ENCODE measurements around the gene ARRDC1.
A peak's percentile ranks its signal among the peaks of the same experiment; 100 is the strongest.
"Not testable (repeated sequence)": the region's sequence is repeated elsewhere in the genome, so short reads cannot be mapped to it uniquely, and the experiment has no call there.

The ARRDC1 gene

DNA sequence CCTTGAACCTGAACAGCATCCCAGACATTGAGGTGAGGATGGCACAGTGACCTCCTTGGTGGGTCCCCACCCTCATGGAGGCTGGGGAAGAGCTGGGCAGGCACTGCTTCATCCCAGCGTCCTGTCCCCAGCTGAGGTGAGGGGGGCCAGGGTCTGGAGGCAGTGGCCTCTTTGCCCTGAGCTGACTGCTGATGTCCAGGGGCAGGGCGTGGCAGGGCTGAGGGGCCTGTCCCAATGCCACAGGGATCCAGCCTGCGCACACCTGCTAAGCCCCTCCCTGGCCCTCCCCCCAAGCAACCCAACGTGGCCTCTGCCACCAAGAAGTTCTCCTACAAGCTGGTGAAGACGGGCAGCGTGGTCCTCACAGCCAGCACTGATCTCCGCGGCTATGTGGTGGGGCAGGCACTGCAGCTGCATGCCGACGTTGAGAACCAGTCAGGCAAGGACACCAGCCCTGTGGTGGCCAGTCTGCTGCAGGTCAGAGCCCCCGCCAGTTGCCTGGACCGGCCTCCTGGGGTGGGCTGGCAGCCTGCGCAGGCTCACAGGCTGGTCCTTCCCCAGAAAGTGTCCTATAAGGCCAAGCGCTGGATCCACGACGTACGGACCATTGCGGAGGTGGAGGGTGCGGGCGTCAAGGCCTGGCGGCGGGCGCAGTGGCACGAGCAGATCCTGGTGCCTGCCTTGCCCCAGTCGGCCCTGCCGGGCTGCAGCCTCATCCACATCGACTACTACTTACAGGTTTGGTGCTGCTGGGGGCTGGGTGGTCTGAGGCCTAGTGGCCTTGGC, 8.4 kb downstream of the ARRDC1 start:
- DNase-seq (ENCODE audit: low read depth): no peak

DNA sequence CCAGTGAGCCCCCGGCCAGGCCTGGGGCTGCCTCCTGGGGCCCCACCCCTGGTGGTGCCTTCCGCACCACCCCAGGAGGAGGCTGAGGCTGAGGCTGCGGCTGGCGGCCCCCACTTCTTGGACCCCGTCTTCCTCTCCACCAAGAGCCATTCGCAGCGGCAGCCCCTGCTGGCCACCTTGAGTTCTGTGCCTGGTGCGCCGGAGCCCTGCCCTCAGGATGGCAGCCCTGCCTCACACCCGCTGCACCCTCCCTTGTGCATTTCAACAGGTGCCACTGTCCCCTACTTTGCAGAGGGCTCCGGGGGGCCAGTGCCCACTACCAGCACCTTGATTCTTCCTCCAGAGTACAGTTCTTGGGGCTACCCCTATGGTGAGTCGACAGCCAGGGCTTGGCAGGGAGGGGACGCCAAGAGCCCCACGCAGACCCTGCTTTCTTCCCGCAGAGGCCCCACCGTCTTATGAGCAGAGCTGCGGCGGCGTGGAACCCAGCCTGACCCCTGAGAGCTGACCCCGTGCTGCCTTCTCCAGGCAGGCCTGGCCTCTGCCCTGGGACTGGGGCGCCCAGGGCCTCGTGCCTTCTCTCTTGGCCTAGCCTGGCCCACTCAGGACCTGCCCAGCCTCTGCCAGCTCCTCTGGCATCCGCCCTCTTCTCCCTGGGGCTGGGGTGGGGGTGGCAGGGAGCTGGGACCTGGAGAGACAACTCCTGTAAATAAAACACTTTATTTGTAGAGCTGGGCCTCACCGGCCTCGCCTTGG, 9.3 kb downstream of the ARRDC1 start:
- DNase-seq (ENCODE audit: low read depth): no peak

DNA sequence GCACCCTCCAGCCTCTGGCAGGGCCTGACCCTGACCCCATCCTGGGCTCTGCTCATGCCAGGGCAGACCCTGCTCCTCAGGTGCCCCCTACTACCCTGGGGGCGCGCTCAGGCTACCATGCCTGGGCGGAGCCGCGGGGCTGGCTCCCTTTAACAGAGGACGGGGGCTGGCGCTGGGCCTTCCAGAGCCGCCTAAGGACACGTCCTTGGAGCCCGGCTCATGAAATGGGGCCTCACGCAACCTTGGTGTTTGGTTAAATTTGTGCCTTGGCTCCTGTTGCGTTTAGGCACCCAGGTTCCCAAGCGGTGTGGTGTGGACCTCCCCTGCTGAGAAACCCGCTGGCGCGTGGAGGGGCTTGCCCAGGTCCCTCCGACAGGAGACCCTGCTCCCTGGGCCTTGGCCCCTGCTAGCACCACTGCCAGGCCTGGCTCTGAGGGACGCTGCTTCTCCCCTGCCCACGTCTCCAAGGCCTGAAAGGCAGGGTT, 9.9 kb downstream of the ARRDC1 start:
- DNase-seq (ENCODE audit: low read depth): no peak

DNA sequence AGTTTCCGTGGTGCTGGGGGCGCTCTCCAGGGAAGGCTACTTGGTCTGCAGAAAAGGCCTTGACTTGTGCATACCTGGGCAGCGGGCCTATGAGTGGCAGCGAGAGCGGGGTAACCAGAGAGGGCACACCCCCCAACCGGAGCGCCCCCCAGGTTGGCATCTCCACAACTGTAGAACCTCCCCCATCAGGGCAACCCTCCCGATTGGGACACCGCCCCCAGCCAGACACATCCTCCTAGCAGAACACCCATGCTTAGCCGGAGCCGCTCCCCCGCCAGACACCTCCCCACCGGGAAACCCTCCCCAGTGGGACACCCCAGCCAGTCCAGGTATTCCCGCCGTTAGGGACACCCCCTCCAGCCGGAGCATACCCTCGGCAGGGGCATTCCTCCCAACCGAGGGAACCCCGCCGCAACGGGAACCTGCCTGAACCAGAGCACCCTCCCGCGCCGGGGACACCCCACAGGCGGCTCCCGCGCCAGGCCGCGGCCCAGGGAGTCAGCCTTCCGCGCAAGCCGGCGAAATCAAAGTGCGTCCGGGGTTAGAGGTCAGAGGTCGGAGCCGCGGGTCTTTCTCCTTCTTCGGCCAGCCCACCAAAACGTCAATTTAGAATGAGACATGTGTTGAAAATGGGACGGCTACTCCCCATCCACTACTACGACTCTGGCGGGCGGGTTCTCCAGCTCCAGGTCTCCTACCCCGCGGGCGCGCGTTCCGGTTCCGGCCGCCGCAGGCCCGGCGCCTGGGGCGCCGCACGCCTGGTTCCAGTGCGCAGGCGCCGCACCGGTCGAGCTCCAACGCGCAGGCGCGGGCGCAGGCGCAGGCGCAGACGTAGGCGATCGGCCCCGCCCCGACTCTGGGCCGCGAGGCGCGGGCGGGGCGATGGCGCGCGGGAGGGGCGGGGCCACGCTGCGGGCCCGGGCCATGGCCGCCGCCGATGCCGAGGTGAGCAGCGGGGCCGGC, 12.9 kb downstream of the ARRDC1 start, which contains the start of gene EHMT1:
EHMT1 (plus strand) TSS at position 901 of the 963 bp plus-strand sequence; CDS start at position 925, 24 bp downstream.
- peak; percentile 64 for DNase-seq (ENCODE audit: low read depth)

DNA sequence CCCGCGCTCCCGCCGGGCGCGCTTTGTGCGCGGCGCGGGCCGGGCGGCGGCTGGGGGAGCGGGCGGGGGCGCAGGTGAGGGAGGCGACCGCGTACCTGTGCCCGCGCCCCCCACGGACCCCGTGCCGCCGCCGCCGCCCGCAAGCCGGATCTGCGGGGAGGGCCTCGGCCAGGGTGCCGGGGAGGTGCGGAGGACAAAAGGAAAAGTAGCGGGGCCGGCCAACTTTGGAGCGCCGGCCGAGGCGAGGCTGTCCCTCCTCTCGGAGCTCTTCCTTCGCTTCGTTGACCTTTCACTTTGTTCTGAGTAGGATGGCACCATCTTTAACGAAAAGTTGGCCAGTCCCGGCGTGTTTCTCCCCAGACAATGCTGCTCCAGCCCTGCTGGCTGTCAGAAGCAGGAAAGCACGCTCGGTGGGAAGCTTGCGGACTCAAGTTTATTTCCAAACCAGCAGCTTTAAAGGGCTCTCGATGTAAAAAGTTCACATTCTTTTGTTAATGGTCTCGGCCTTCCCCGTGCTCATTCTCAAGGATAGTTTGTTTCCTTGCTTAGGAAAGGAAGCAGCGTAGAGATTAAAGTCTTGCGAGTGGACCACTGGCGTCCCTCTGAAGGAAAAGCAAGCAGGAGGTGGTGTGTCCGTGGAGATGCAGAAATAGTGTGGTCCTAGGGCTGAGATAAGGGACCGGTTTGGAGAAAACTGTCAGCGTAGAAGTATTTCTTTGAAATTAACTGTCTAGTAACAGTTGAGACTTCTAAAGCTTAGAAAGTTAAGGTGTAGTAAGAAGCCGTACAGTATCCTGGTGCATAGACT, 14.0 kb downstream of the ARRDC1 start:
- DNase-seq (ENCODE audit: low read depth): no peak

DNA sequence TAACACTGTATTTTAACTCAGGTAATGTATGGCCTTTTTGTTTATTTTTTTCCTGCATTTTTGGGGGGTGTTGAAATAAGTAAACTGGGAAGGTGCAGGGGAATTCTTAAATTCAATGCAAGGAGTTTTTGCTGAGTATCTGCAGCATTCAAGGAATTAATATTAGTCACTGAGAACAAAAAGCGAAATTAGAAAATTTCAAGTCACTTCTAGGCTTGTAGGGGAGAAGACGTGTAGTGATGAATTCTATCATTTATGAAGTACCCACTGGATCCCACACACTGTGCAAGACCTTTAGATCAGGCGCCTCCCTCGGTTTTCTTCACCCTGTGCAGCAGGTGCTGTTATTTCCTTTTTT, 14.5 kb downstream of the ARRDC1 start:
- no peak for DNase-seq (ENCODE audit: low read depth)

DNA sequence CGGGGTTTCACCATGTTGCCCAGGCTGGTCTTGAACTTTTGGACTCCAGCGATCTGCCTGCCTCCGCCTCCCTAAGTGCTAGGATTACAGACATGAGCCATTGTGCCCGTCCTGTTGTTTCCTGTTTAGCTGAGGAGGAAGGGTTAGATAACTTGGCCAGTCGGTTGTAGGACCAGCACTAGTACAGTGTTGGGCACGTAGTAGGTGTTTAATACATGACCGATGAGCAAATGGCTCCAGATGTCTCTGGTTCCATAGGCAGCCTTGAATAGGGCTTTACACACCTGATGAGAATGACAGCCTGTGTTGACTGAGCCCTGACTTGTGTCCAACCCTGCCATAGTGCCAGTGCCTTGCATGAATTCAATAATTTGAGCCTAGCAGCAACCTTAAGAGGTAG, 15.1 kb downstream of the ARRDC1 start:
- DNase-seq (ENCODE audit: low read depth): no peak

DNA sequence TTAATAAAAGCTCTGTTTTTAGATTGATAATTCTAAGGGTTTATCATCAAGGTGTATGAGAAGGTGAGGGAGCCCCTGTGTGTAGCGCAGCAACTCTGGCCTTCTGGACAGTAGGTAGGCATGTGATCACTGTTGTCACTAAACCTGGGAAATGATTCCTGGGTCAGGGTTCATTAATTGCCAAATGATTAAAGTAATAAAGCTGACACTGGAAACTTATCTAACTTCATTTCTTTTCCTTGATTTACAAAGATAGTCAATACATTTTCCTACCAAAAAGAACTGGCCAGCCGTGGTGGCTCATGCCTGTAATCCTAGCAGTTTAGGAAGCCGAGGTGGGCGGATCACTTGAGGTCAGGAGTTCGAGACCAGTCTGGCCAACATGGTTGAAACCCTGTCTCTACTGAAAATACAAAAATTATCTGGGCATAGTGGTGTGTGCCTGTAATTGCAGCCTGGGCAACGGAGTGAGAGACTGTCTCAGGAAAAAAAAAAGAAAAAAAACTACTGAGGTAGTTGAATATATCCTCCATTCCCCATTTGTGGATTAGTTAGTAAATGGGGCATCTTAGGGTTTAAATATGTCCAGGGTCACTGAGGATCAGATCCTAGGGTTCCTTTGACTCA, 15.8 kb downstream of the ARRDC1 start:
- DNase-seq (ENCODE audit: low read depth): no peak

DNA sequence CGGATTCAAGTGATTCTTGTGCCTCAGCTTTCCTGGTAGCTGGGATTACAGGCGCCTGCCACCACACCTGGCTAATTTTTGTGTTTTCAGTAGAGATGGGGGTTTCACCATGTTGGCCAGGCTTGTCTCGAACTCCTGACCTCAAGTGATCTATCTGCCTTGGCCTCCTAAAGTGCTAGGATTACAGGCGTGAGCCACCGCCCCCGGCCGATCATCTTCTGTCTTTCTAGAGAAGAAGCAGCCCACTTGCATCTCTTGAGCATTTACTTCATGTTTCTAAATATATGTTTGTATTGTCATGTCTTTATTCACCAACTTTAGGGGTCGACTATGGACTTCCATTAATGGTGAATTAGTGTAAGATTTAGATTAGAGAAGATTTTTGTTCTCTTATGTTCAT, 16.7 kb downstream of the ARRDC1 start:
- DNase-seq (ENCODE audit: low read depth): not testable (repeated sequence)

DNA sequence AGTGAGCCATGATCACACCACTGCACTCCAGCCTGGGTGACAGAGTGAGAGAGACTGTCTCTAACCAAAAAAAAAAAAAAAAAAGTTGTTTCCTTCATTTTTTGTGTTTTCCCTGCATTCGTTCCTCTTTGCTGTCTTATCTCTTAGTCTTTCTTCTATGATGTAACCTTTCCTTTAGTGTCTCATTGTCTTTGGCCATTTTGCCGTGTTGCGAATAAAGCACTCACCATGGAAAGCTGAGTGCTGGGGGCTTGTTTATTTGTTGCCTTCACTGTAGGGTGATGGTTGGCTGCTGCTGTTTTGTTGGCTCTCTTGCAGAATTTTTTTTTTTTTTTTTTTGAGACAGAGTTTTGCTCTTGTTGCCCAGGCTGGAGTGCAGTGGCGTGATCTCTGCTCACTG, 21.0 kb downstream of the ARRDC1 start:
- DNase-seq (ENCODE audit: low read depth): no peak

DNA sequence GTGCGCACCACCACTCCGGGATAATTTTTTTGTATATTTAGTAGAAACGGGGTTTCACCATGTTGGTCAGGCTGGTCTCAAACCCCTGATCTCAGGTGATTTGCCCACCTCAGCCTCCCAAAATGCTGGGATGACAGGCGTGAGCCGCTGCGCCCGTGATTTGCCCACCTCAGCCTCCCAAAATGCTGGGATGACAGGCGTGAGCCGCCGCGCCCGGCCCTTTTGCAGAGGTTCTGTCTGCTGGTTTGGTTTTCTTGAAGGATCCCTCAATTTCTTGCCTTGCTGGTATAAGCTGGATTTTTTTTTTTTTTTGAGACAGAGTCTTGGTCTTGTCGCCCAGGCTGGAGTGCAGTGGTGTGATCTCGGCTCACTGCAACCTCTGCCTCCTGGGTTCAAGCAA, 21.9 kb downstream of the ARRDC1 start:
- not testable (repeated sequence) for DNase-seq (ENCODE audit: low read depth)

DNA sequence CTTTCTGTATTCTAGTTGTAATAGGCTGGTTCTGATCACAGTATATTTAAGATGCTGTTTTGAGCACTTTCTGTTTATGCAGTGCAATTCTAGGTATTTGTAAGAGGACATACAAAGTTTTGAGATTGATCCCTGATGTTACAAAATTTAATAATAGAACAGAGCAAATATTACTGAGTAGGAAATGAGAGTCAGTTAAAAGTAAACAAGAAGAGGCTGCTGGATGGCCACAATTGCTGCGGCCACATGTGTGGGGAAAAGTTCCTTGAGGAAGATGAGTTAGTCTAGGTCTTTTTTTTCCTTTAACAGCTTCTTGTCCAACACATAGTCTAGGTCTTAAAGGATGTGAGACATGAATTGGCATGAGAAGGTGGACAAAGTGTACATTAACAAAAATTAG, 24.6 kb downstream of the ARRDC1 start:
- no peak for DNase-seq (ENCODE audit: low read depth)

DNA sequence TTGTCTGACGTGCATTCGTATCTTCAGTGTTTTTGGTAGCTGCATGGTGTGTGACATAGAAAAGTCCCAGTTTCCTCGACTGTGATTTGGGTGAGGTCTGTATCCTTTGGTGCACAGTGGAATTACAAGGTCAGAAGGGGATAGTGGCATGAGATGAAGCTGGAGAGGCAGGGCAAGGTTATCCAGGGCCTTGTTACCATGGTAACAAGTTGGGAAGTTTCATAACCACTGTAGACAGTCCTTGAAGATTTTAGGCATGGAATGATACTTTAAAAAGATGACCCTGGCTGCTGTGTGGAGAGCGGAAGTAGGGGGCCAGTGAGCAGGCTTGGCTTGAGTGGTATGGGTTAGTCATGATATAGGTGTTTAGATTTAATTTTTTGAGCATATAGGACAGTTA, 25.2 kb downstream of the ARRDC1 start:
- no peak for DNase-seq (ENCODE audit: low read depth)

DNA sequence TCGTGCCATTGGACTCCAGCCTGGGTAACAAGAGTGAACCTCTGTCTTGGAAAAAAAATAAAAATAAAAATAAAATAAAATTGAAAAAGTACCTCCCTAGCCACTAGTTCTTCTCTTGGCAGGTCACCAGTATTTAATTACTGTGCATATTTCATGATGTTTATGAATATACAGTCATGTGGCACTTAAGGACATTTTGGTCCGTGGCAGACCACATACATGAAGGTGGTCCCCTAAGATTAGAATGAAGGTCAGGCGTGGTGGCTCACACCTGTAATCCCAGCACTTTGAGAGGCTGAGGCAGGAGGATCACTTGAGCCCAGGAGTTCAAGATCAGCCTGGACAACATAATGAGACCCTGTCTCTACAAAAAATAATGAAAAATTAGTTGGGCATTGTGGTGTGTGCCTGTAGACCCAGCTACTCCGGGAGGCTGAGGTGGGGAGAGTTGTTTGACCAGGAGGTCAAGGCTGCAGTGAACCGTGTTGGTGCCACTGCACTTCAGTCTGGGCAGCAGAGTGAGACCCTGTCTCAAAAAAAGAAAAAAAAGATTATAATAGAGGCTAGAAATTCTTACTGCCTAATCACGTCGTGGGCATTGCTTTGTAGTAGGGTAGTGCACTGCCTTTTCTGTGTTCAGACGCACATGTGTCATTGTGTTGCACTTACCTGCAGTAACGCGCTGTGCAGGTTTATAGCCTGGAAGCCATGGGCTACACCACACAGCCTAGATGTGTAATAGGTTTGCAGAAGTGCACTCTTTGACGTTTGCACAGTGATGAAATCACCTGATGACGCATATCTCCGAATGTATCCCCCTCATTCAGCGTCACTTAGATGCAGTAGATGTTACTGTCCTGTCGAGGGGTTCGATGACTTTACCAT, 26.1 kb downstream of the ARRDC1 start:
- DNase-seq (ENCODE audit: low read depth): no peak

DNA sequence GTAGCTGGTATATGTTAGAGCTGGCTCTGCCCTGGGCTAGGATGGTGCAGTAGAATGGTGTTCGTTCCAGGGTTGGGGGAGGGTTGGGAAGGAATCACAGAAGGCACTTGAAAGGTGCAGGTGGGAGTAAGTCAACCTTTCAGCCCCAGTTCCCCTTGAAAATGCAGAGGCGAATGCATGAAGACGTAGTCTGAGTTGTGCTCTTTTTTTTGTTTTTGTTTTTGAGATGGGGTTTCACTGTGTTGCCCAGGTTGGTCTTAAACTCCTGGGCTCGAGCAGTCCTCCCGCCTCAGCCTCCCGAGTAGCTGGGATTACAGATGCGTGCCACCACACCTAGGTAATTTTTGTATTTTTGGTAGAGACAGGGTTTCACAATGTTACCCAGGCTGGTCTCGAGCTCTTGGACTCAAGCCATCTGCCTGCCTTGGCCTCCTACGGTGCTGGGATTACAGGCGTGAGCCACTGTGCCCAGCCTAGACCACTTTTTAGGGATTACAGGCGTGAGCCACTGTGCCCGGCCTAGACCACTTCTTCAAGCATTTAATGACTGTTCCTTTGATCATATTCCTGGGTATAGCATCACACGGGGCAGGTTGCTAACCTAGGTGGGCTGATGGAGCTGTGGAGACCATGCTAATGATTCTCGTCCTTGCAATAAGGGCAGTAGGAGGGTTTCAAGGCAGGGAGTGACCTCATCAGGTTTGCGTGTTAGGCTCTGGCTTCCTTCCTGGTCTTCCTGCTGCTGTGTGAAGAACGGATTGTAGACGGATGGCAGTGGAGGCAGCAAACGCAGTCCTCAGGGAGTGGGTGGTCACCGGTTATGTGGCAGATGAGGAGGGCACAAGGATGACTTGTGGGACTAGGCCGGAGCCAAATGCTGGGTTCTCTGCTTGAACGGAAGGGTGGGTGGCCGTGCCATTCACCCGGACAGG, 27.0 kb downstream of the ARRDC1 start:
- DNase-seq (ENCODE audit: low read depth): no peak

DNA sequence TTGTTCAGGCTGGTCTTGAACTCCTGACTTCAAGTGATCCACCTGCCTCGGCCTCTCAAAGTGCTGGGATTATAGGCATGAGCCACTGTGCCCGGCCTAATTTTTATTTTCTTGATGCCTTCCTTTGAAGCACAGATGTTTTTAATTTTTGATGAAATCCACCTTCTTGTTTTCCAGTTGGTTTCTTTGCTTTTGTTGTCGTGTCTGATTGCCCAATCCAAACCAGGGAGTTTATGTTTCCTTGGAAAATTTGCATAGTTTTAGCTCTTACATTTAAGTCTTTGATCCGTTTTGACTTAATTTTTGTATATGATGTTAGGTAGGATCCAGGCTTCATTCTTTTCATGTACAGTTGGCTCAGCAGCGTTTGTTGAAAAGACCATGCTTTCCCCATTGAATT, 28.5 kb downstream of the ARRDC1 start:
- DNase-seq (ENCODE audit: low read depth): no peak

DNA sequence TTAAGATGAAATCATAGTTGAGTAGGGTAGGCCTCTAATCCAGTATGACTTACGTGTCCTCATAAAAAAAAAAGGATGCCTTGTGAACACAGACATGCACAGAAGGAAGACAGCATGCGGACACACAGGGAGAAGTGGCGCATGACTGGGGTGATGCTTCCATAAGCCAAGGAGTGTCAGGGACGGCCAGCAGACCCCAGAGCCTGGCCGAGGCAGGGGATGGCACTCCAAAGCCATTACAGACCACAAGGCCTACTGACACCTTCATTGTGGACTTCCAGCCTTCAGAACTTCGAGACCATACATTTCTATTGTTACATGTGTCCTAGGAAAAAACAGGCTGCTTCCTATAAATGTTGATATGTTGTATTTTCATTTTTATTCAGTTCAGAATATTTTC, 33.2 kb downstream of the ARRDC1 start:
- DNase-seq (ENCODE audit: low read depth): no peak

DNA sequence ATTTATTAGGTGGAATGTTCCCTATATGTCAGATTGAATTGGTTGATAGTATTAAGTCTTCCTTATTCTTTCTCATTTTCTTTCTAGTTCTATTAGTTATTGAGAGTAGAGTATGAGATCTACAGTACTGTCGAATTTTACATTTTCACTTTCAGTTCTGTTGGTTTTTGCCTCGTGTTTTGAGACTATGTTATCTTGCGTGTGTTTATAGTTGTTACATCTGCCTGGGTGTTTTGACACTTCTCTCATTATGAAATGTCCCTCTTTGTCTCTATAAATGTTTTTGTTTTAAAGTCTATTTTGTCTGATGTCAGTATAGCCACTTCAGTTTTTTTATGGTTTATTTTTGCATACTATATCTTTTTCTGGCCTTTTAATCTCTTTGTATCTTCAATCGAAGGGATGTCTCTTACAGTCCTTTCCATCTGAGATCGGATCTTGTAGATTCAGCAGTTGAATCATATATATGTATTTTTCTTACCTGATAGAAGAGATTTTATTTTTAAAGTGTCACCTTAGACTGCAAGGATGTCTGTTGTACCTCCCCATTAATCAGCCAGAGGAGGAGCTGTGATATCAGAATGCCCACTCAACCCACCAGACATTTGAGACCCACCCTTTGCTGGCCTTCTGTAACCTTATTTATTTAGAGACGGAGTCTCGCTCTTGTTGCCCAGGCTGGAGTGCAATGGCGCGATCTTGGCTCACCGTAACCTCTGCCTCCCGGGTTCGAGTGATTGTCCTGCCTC, 34.0 kb downstream of the ARRDC1 start:
- no peak for DNase-seq (ENCODE audit: low read depth)

Data from CMK (cell line).